Measurements from ENCODE around the gene ANKRD44.

DNA sequence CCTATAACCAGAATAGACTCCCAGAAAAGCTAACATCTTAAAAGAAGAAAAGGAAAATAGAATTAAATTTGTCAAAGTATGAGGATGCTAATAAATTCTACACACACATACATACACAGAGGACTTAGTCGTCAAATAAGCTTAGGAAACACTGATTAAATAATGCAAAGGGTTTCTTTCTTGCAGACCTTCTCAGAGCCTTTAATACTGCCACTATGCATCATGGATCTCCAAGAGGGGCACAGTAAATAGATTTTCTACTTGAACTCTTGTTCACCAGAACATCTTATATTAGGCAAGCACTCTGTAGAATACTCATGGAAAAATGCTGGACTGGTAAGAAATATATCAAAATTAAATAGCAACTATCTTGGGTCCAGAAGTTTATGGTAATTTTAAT, 69.4 kb downstream of the ANKRD44 start:
- TF ChIP-seq, protein P1, sequence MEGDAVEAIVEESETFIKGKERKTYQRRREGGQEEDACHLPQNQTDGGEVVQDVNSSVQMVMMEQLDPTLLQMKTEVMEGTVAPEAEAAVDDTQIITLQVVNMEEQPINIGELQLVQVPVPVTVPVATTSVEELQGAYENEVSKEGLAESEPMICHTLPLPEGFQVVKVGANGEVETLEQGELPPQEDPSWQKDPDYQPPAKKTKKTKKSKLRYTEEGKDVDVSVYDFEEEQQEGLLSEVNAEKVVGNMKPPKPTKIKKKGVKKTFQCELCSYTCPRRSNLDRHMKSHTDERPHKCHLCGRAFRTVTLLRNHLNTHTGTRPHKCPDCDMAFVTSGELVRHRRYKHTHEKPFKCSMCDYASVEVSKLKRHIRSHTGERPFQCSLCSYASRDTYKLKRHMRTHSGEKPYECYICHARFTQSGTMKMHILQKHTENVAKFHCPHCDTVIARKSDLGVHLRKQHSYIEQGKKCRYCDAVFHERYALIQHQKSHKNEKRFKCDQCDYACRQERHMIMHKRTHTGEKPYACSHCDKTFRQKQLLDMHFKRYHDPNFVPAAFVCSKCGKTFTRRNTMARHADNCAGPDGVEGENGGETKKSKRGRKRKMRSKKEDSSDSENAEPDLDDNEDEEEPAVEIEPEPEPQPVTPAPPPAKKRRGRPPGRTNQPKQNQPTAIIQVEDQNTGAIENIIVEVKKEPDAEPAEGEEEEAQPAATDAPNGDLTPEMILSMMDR (IDR thresholded peaks at IDR 0.05): no peak
- no peak for TF ChIP-seq POLR2AphosphoS5 (IDR thresholded peaks at IDR 0.05)

Measured in gastroesophageal sphincter (tissue), 3 donors.